B cell (primary cell): ENCODE data around the gene SLC25A21. TPM values are rescaled to one million over a fixed set of nuclear protein-coding genes. Genes with fewer than 3 reads are reported as not detected.
"Not testable (repeated sequence)": the region's sequence is repeated elsewhere in the genome, so short reads cannot be mapped to it uniquely, and the experiment has no call there.

ENCODE experiments used
- ATAC-seq: fragments of 200-7000 bp; cut with Tn5 transposase; one replicate; pipeline ENCODE4 v1.10.0; 2021; ENCODE audit warnings: low read depth, mild to moderate bottlenecking, moderate number of reproducible peaks, moderate library complexity
- CTCF ChIA-PET: fragments of 350-600 bp; sonication (Branson Sonifier 250); formaldehyde crosslinking; loops from one replicate; lab custom pipeline; 2021; ENCODE audit warnings: antibody characterized with exemption, inconsistent platforms; lab: Charles Lee
- POLR2A ChIA-PET: fragments of 350-600 bp; sonication (Branson Sonifier 250); formaldehyde crosslinking; loops from one replicate; lab custom pipeline; 2021; ENCODE audit warnings: antibody characterized with exemption; lab: Charles Lee
- DNase-seq: peaks from one replicate; pipeline ENCODE4 v3.0.0; 2013
- H2AFZ ChIP-seq: 2 replicates; pipeline ENCODE4 v1.6.1; 2012; ENCODE audit warnings: mild to moderate bottlenecking, low read depth, low read length; ENCODE audit not compliant: insufficient read depth, poor library complexity, severe bottlenecking
- H3K27ac ChIP-seq, 2 donors: 1 replicate in 1 of 2; 2 replicates in 1 of 2; pipeline ENCODE4 v1.5.1; 2012 to 2013; ENCODE audit warnings: low read length in 2 of 2, mild to moderate bottlenecking in 2 of 2, moderate library complexity in 1 of 2
- H3K27me3 ChIP-seq, 4 experiments: fragments of 200-600 bp in 1 of 4; sonication (generic) in 1 of 4; replicated peaks in 1 of 4; 1 replicate in 2 of 4; 2 replicates in 2 of 4; pipeline versions ENCODE4 v1.6.1 to v1.7.0; 2013 to 2016; ENCODE audit warnings: low read length in 3 of 4, mild to moderate bottlenecking in 2 of 4, mixed read lengths in 1 of 4, moderate library complexity in 1 of 4; ENCODE audit not compliant: insufficient read depth in 4 of 4, control insufficient read depth in 3 of 4; ENCODE audit errors: control extremely low read depth in 1 of 4
- H3K36me3 ChIP-seq, 2 experiments: replicated peaks in 1 of 2; 1 replicate in 1 of 2; 2 replicates in 1 of 2; pipeline versions ENCODE4 v1.6.1 to v1.7.1; 2013; ENCODE audit warnings: low read length in 1 of 2; ENCODE audit not compliant: insufficient read depth in 2 of 2, control insufficient read depth in 1 of 2; ENCODE audit errors: control extremely low read depth in 1 of 2, extremely low read depth in 1 of 2
- H3K4me1 ChIP-seq, 2 donors: fragments of 200-600 bp in 1 of 2; sonication (generic) in 1 of 2; 1 replicate in 1 of 2; 2 replicates in 1 of 2; pipeline versions ENCODE4 v1.5.1 to v1.6.1; 2013 to 2017; ENCODE audit warnings: low read length in 2 of 2; ENCODE audit not compliant: control insufficient read depth in 2 of 2, insufficient read depth in 2 of 2
- H3K4me2 ChIP-seq: replicated peaks from 2 replicates; pipeline ENCODE3; 2012; ENCODE audit warnings: mild to moderate bottlenecking, low read depth, low read length; ENCODE audit not compliant: poor library complexity, severe bottlenecking
- H3K4me3 ChIP-seq, 5 experiments: fragments of 200-600 bp in 1 of 5; sonication (generic) in 1 of 5; 1 replicate in 3 of 5; 2 replicates in 2 of 5; pipeline versions ENCODE4 v1.5.1 to v1.7.0; 2011 to 2016; ENCODE audit warnings: low read length in 4 of 5, mild to moderate bottlenecking in 4 of 5, low read depth in 2 of 5, control low read depth in 1 of 5, moderate library complexity in 1 of 5; ENCODE audit not compliant: insufficient read depth in 1 of 5; ENCODE audit errors: control extremely low read depth in 1 of 5, extremely low read depth in 1 of 5
- H3K79me2 ChIP-seq: fragments of 200-600 bp; sonication (generic); one replicate; pipeline ENCODE4 v1.6.0; 2016; ENCODE audit warnings: low read length; ENCODE audit not compliant: control insufficient read depth, insufficient read depth
- H3K9ac ChIP-seq: fragments of 200-600 bp; sonication (generic); 2 replicates; pipeline ENCODE4 v1.6.1; 2017; ENCODE audit warnings: mild to moderate bottlenecking, low read length, moderate library complexity
- H3K9me3 ChIP-seq, 3 donors: one replicate each; pipeline versions ENCODE4 v1.6.1 to v1.7.1; 2013; ENCODE audit warnings: low read length in 2 of 3; ENCODE audit not compliant: control insufficient read depth in 2 of 3, insufficient read depth in 1 of 3; ENCODE audit errors: control extremely low read depth in 1 of 3
- H4K20me1 ChIP-seq: 2 replicates; pipeline ENCODE4 v1.6.0; 2012; ENCODE audit warnings: mild to moderate bottlenecking, low read length; ENCODE audit not compliant: insufficient read depth, control insufficient read depth, poor library complexity, severe bottlenecking
- H3K27ac Mint-ChIP-seq: one replicate; pipeline ENCODE4 v1.8.0; 2021; ENCODE audit warnings: mixed read lengths
- H3K27me3 Mint-ChIP-seq: one replicate; pipeline ENCODE4 v1.8.0; 2021; ENCODE audit warnings: mixed read lengths
- H3K4me1 Mint-ChIP-seq: one replicate; pipeline ENCODE4 v1.8.0; 2021; ENCODE audit warnings: mixed read lengths
- H3K4me3 Mint-ChIP-seq: one replicate; pipeline ENCODE4 v1.8.0; 2021; ENCODE audit warnings: mixed read lengths
- H3K9me3 Mint-ChIP-seq: one replicate; pipeline ENCODE4 v1.8.0; 2022; ENCODE audit warnings: mixed read lengths; ENCODE audit not compliant: insufficient read depth
- EZH2 ChIP-seq: IDR thresholded peaks from 2 replicates; pipeline ENCODE4 v1.6.1; 2012; ENCODE audit warnings: borderline replicate concordance, low read depth, mild to moderate bottlenecking, moderate library complexity, low read length; ENCODE audit not compliant: insufficient read depth, poor library complexity, severe bottlenecking
- WGBS: methylation state at CpG from one replicate; pipeline ENCODE4 v1.1.5; 2013; ENCODE audit warnings: missing lambda C conversion rate; ENCODE audit not compliant: insufficient coverage; 5-methylcytosine and 5-hydroxymethylcytosine counted together
- intact Hi-C: fragments of 100-400 bp; cut with micrococcal nuclease; formaldehyde crosslinking; loops from one replicate; pipeline ENCODE4 v1.10.0; 2022
- polyA plus RNA-seq: library from polyadenylated mRNA; depleted of rRNA; stranded (reverse); fragments of >200 nt; gene quantifications from 2 replicates; pipeline ENCODE4 v1.2.3, GENCODE V29; 2012
- total RNA-seq, 2 donors: library from RNA; stranded (reverse); fragments of 120-200 nt in 1 of 2; gene quantifications; 1 replicate in 1 of 2; 2 replicates in 1 of 2; pipeline versions ENCODE4 v1.2.3 to v1.2.4, GENCODE V29; 2013 to 2022
- TF ChIP-seq, protein P1 (sequence below): fragments of 200-600 bp; IDR thresholded peaks from one replicate; pipeline ENCODE4 v1.8.0; 2022; ENCODE audit warnings: antibody characterized with exemption, mild to moderate bottlenecking

SLC25A21 gene
- total and polyA plus RNA-seq, 2 donors (not counting 1 experiment from before 2014, with no cell fraction given) = not detected

DNA sequence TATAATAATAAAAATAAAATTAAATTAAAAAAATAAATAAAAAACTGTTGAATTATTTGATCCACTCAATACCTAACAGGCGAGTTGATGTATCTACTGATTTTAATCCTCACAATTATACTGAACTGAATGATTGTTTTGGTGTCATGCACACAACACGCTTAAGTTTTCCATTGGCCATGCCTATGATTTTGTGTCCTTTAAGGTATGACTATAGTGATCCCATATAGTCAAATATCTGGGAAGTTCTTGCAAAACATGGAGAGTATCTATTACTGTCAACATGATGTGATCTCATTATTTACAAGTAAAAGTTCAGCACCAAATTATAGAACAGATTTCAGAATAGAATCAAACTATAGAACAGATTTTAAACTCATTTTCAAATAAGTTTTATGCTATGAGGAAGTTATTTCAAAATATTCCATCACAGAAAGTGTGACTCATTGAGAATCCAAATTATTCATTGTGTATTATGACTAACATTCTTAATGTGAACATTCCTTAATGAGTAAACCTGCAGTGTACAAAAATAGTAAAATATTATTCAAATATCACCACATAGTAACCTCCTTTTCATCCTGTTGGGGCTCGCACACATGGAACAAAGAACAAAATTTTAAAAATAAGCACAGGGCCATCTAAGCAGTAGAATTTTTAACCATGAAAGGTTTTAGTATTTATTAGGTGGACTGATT is 190.4 kb downstream of the SLC25A21 start:
- ChIA-PET POLR2A (no interaction called here), CTCF (no interaction called here)
- H3K36me3 ChIP-seq = no peaks in the 10 kb centered on the region
- no peaks in the 10 kb centered on the region for H3K79me2 ChIP-seq
- no peak overlapping the region for H3K4me3 ChIP-seq
- Mint-ChIP-seq H3K27ac (no peak overlapping the region), H3K9me3 (no peaks in the 10 kb centered on the region), H3K4me1 (no peaks in the 10 kb centered on the region), H3K4me3 (no peak overlapping the region), H3K27me3 (no peaks in the 10 kb centered on the region)
- no CpG with 5 or more reads among the region's 3 CpGs for WGBS
- no peak overlapping the region for H2AFZ ChIP-seq
- H4K20me1 ChIP-seq = no peaks in the 10 kb centered on the region
- no peaks in the 10 kb centered on the region for H3K4me1 ChIP-seq
- DNase-seq = no peak
- ATAC-seq = no peak
- no peak for TF ChIP-seq EZH2
- TF ChIP-seq, protein P1, sequence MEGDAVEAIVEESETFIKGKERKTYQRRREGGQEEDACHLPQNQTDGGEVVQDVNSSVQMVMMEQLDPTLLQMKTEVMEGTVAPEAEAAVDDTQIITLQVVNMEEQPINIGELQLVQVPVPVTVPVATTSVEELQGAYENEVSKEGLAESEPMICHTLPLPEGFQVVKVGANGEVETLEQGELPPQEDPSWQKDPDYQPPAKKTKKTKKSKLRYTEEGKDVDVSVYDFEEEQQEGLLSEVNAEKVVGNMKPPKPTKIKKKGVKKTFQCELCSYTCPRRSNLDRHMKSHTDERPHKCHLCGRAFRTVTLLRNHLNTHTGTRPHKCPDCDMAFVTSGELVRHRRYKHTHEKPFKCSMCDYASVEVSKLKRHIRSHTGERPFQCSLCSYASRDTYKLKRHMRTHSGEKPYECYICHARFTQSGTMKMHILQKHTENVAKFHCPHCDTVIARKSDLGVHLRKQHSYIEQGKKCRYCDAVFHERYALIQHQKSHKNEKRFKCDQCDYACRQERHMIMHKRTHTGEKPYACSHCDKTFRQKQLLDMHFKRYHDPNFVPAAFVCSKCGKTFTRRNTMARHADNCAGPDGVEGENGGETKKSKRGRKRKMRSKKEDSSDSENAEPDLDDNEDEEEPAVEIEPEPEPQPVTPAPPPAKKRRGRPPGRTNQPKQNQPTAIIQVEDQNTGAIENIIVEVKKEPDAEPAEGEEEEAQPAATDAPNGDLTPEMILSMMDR = no peak
- H3K27ac ChIP-seq = no peak overlapping the region
- H3K27me3 ChIP-seq = no peaks in the 10 kb centered on the region
- H3K4me2 ChIP-seq = no peak overlapping the region
- intact Hi-C loops = no loop called here
- H3K9me3 ChIP-seq = no peaks in the 10 kb centered on the region
- H3K9ac ChIP-seq = no peak overlapping the region

DNA sequence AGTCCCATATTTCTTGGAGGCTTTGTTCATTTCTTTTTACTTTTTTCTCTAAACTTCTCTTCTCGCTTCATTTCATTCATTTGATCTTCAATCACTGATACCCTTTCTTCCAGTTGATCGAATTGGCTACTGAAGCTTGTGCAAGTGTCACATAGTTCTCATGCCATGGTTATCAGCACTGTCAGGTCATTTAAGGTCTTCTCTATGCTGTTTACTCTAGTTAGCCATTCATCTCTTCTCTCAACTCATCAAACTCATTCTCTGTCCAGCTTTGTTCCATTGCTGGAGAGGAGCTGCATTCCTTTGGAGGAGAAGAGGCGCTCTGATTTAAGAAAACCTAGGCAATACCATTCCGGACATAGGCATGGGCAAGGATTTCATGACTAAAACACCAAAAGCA is 192.0 kb downstream of the SLC25A21 start:
- ATAC-seq, H3K4me3 ChIP-seq, H3K9ac ChIP-seq, H3K4me1 Mint-ChIP-seq, H3K27me3 ChIP-seq, H3K27ac ChIP-seq, H2AFZ ChIP-seq, H3K27me3 Mint-ChIP-seq, H3K4me2 ChIP-seq, H3K27ac Mint-ChIP-seq, H3K4me3 Mint-ChIP-seq, H3K36me3 ChIP-seq, H3K4me1 ChIP-seq, H3K9me3 ChIP-seq, H4K20me1 ChIP-seq, H3K79me2 ChIP-seq, DNase-seq, CTCF ChIA-PET, intact Hi-C loops, H3K9me3 Mint-ChIP-seq, POLR2A ChIA-PET: not testable (repeated sequence)
- 63% methylated on average over 1 of the region's 4 CpGs for WGBS
